Esophagus squamous epithelium (tissue), 5 donors: ENCODE results near the gene DLL1. TPM values are rescaled to one million over a fixed set of nuclear protein-coding genes. Genes with fewer than 3 reads are reported as not detected.

Experiments
- DNase-seq: peaks from one replicate; lab custom pipeline; 2025; lab: John Stamatoyannopoulos, UW
- H3K27ac ChIP-seq, 4 donors: fragments of 200-600 bp; sonication (generic); one replicate each; pipeline ENCODE4 v1.5.1; 2016 to 2019; ENCODE audit warnings: mild to moderate bottlenecking in 1 of 4
- H3K27me3 ChIP-seq, 4 donors: fragments of 200-600 bp; sonication (generic); 1 replicate in 3 of 4; 2 replicates in 1 of 4; pipeline versions ENCODE4 v1.5.1 to v1.6.0; 2017 to 2021; ENCODE audit warnings: antibody characterized with exemption in 1 of 4
- H3K36me3 ChIP-seq, 3 donors: fragments of 200-600 bp; sonication (generic); one replicate each; pipeline ENCODE4 v1.5.1; 2016 to 2019
- H3K4me1 ChIP-seq, 3 donors: fragments of 200-600 bp; sonication (generic); one replicate each; pipeline ENCODE4 v1.5.1; 2017 to 2019
- H3K4me3 ChIP-seq, 4 donors: fragments of 200-600 bp; sonication (generic); 1 replicate in 3 of 4; 2 replicates in 1 of 4; pipeline ENCODE4 v1.5.1; 2016 to 2019; ENCODE audit warnings: mild to moderate bottlenecking in 2 of 4, moderate library complexity in 1 of 4
- H3K9me3 ChIP-seq, 3 donors: fragments of 200-600 bp; sonication (generic); one replicate each; pipeline ENCODE4 v1.5.1; 2016 to 2019
- CTCF ChIP-seq, 6 experiments: fragments of 450-650 bp in 4 of 6; fragments of 200-600 bp in 2 of 6; sonication (generic) in 2 of 6; IDR thresholded peaks; one replicate each; pipeline ENCODE4 v1.5.1; 2016 to 2019; ENCODE audit warnings: antibody characterized with exemption in 6 of 6, mild to moderate bottlenecking in 4 of 6, moderate library complexity in 4 of 6
- POLR2A ChIP-seq, 4 donors: fragments of 450-650 bp; IDR thresholded peaks; one replicate each; pipeline ENCODE4 v1.6.1; 2017; ENCODE audit warnings: antibody characterized with exemption in 4 of 4, mild to moderate bottlenecking in 4 of 4, moderate library complexity in 3 of 4
- WGBS, 2 donors: methylation state at CpG; one replicate each; pipeline ENCODE4 v1.1.5; 2018; 5-methylcytosine and 5-hydroxymethylcytosine counted together
- intact Hi-C: fragments of 100-400 bp; cut with DNase I; formaldehyde crosslinking; loops from one replicate; pipeline ENCODE4 v1.15.0; 2022
- small RNA-seq, 4 donors: library from RNA; depleted of rRNA; stranded (forward); fragments of <200 nt; gene quantifications; one replicate each; pipeline ENCODE3, GENCODE V24; 2016
- total RNA-seq, 4 donors: library from RNA; depleted of rRNA; stranded (reverse); fragments of >200 nt; gene quantifications; one replicate each; pipeline ENCODE4 v1.1.0, GENCODE V29; 2016
- donor health status: DM: yes; HTN: yes; CAD: no.

The DLL1 gene
- total RNA-seq, 4 donors from 2014 or later: 8.3 to 37.6 (median 15.1) TPM

- Histone ChIP-seq H3K4me3 (no peak overlapping the region), H3K27ac (no peak overlapping the region), H3K36me3 (no peaks in the 10 kb centered on the region), H3K4me1 (peaks cover 0 to 10% (median 0%) of the 10 kb centered on the region in 3 donors), H3K9me3 (no peaks in the 10 kb centered on the region), H3K27me3 (peaks cover 0 to 48% (median 0%) of the 10 kb centered on the region in 4 donors)
- TF ChIP-seq CTCF (IDR thresholded peaks at IDR 0.05) (no peak), POLR2A (IDR thresholded peaks at IDR 0.05) (no peak)
- DNase-seq: no peak
- intact Hi-C loops: no loop called here
- WGBS, 2 donors: 90 to 95% methylated on average over 9 of the region's 9 CpGs
Observed at GRCh38 chr6:170234419-170234818, 56.5 kb downstream of the DLL1 start.

GRCh38 chr6:170233286-170234205, 57.3 kb downstream of the DLL1 start:
- H3K27me3 ChIP-seq: peaks cover 0 to 50% (median 0%) of the 10 kb centered on the region in 4 donors
- no peak for TF ChIP-seq CTCF (IDR thresholded peaks at IDR 0.05)
- H3K9me3 ChIP-seq: no peaks in the 10 kb centered on the region
- no peaks in the 10 kb centered on the region for H3K36me3 ChIP-seq
- DNase-seq: no peak
- intact Hi-C loops: no loop called here
- no peak overlapping the region for H3K4me3 ChIP-seq
- H3K27ac ChIP-seq: no peak overlapping the region
- peaks cover 0 to 10% (median 0%) of the 10 kb centered on the region in 3 donors for H3K4me1 ChIP-seq
- whole genome bisulfite sequencing, 2 donors: 86 to 92% methylated on average over 11 of the region's 13 CpGs

Small RNA genes within 50 kb of the gene (small RNA-seq; reads per million reads assigned to genes)
- 0 reads per million in 4 donors for gene MIR4644

Other genes with a start within 250 kb of the DLL1 start
- 10 to 100 TPM in 3 of 4 donors, 1 to 10 TPM in 1; 8.4 to 25.6 (median 12.9) TPM for gene FAM120B, start 15.7 kb upstream of the DLL1 start, total RNA-seq